Skeletal muscle tissue (tissue), 5 donors: Measurements from ENCODE around the gene FAM193A. TPM values are rescaled to one million over a fixed set of nuclear protein-coding genes. Genes with fewer than 3 reads are reported as not detected.
"Not testable (repeated sequence)": the region's sequence is repeated elsewhere in the genome, so short reads cannot be mapped to it uniquely, and the experiment has no call there.

ENCODE experiments used
- H3K27ac ChIP-seq: one replicate; pipeline ENCODE4 v1.7.0; 2013; ENCODE audit warnings: mild to moderate bottlenecking, low read depth, low read length, inconsistent platforms
- H3K27me3 ChIP-seq, 3 donors: one replicate each; pipeline ENCODE4 v1.7.0; 2013; ENCODE audit warnings: low read length in 3 of 3; ENCODE audit not compliant: control insufficient read depth in 3 of 3, insufficient read depth in 3 of 3
- H3K36me3 ChIP-seq, 3 donors: one replicate each; pipeline ENCODE4 v1.7.0; 2013; ENCODE audit warnings: low read length in 3 of 3; ENCODE audit not compliant: control insufficient read depth in 3 of 3, insufficient read depth in 3 of 3
- H3K4me1 ChIP-seq, 3 donors: one replicate each; pipeline ENCODE4 v1.7.0; 2013; ENCODE audit warnings: low read length in 3 of 3, mild to moderate bottlenecking in 3 of 3; ENCODE audit not compliant: control insufficient read depth in 3 of 3, insufficient read depth in 3 of 3
- H3K4me3 ChIP-seq, 3 donors: one replicate each; pipeline ENCODE4 v1.7.0; 2013; ENCODE audit warnings: low read length in 3 of 3
- H3K9ac ChIP-seq, 3 donors: one replicate each; pipeline ENCODE4 v1.7.0; 2013; ENCODE audit warnings: low read length in 3 of 3, mild to moderate bottlenecking in 3 of 3, moderate library complexity in 2 of 3, low read depth in 1 of 3
- H3K9me3 ChIP-seq, 3 donors: one replicate each; pipeline ENCODE4 v1.7.0; 2013; ENCODE audit warnings: low read length in 3 of 3; ENCODE audit not compliant: control insufficient read depth in 3 of 3
- small RNA-seq: library from RNA; depleted of rRNA; stranded (forward); fragments of <200 nt; gene quantifications from one replicate; pipeline ENCODE3, GENCODE V24; 2014
- total RNA-seq: library from RNA; depleted of rRNA; stranded (reverse); fragments of >200 nt; gene quantifications from one replicate; pipeline ENCODE4 v1.2.3, GENCODE V29; 2014
- donor health status: Osteomylitis.

The FAM193A gene
- total RNA-seq, 1 donor from 2014 or later: 10.4 TPM

DNA sequence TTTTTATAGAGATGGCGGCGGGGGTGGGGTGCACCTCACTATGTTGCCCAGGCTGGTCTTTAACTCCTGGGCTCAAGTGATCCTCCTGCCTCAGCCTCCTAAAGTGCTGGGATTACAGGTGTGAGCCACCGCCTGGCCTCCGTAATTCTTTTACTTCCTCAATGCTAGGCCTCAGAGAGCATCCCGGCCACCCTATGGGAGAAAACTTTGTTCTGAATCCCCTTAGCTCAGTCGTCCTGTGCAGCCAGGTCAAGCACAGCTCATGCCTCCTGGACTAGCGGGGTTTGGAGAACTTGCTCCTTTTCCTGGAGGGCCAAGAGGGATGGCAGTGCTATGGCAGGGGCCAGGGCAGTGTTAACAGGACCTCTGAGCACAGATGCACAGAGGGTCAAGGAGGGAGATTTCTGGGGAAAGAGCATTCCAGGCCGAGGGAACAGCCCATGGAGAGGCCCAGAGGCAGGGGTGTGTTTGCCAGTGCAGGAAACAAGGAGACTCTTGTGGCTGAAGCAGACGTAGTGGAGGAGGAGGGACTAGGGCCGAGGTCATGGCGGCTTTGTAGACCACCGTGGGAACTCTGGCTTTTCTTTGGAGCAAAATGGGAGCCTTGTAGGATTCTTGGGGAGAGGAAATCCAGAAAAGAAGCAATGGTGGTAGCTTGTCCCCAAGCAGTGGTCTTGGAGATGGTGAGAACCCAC lies 229.5 kb downstream of the FAM193A start:
- H3K9ac ChIP-seq: no peak overlapping the region
- no peaks in the 10 kb centered on the region for H3K36me3 ChIP-seq
- H3K9me3 ChIP-seq: no peaks in the 10 kb centered on the region
- H3K4me1 ChIP-seq: peaks cover 3 to 11% (median 7%) of the 10 kb centered on the region in 3 donors
- no peak overlapping the region for H3K4me3 ChIP-seq
- H3K27ac ChIP-seq: no peak overlapping the region
- H3K27me3 ChIP-seq: no peaks in the 10 kb centered on the region

DNA sequence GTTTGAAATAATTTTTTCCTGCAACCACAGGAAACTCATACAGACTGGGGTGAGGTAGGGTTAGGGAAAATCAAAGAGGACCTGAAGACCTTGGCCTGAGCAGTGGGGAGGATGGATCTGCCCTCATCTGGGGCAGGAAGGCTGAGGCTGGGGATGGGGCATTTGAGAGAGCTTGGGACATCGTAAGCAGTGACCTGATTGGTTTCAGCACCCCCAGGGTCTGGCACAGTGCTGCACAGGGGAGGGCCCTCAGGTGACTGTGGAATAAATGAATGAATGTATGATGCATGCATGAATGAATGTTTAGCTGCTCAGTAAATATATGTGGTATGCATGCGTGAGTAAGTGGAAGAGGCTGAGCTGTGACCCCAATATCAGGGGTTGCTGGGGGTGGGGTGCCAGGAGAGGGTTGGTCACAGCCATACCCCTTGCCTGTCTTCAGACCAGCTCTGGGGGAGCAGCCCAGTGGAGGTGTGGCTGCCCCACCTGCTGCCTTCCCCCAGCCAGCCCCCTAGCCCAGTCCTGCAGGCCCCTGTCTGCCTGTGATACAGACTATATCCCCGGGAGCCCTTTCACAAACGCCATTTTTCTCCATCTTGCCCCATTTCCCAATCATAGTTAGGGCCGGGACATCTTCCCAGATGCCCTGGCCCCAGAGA lies 230.7 kb downstream of the FAM193A start:
- Histone ChIP-seq H3K4me1 (peaks cover 3 to 11% (median 7%) of the 10 kb centered on the region in 3 donors), H3K27me3 (no peaks in the 10 kb centered on the region), H3K27ac (no peak overlapping the region), H3K9me3 (no peaks in the 10 kb centered on the region), H3K36me3 (no peaks in the 10 kb centered on the region), H3K4me3 (no peak overlapping the region), H3K9ac (no peak overlapping the region)

DNA sequence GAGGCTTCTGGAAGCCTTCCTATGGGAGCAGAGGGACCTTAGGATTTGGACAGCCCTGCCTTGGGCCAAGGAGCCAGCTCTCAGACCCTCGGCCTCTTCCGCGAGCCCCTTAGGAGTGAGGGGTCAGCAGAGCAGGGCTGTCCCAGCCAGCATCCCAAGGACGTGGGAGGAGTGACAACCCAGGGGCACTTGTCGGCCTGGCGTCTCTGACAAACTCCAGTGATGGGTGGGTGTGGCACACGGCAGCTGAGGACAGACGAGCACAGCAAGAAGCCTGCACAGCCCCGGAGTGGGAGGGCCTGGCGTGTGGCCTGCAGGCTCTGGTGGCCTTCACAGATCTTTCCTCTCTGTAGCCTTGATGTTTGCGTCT lies 231.2 kb downstream of the FAM193A start:
- Histone ChIP-seq H3K9me3 (no peaks in the 10 kb centered on the region), H3K4me3 (no peak overlapping the region), H3K4me1 (peaks cover 3 to 11% (median 7%) of the 10 kb centered on the region in 3 donors), H3K27ac (no peak overlapping the region), H3K36me3 (no peaks in the 10 kb centered on the region), H3K9ac (no peak overlapping the region), H3K27me3 (no peaks in the 10 kb centered on the region)

DNA sequence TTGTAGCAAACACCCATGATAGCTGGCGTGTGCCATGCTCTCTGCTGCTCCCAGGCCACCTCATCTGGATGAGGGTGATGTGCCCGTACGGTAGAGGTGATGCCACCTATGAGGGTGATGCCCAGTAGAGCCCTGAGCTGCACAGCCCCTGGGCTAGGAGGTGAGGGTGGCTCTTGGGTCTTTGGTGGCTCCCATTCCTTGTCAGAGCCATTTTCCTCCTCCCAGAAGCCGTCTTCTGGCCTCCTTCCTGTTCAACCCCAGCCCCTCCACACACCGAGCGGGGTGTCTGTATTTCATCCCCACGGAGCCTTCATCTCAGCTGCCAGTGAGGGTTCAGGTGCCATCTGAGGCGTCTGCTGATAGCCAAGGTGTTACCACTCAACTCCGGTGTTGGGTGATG lies 231.7 kb downstream of the FAM193A start:
- H3K4me3 ChIP-seq: no peak overlapping the region
- peaks cover 3 to 11% (median 7%) of the 10 kb centered on the region in 3 donors for H3K4me1 ChIP-seq
- H3K9ac ChIP-seq: no peak overlapping the region
- H3K27me3 ChIP-seq: no peaks in the 10 kb centered on the region
- H3K27ac ChIP-seq: no peak overlapping the region
- no peaks in the 10 kb centered on the region for H3K36me3 ChIP-seq
- no peaks in the 10 kb centered on the region for H3K9me3 ChIP-seq

DNA sequence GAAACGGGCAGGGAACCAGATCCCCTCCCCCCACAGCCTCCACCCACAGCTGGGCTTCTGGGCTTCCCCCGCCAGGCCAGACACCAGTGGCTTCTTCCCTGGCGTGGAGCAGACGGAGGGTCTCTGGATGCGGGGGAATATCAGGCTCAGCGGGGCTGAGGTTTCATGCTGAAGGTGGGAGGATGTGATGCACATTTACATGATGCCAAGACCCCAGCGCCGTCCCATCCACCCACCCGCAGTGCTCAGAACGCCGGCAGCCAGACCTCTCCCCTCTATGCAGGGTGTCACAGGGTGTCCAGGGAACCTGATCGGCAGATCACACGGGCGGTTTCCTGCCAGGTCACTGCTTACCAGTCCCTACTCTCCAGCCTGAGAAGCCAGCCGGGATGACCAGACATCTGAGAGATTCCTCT lies 232.5 kb downstream of the FAM193A start:
- Histone ChIP-seq H3K9me3 (no peaks in the 10 kb centered on the region), H3K4me3 (peak overlapping the region in 1 of 3 donors; percentile 14), H3K27ac (no peak overlapping the region), H3K4me1 (peaks cover 0 to 7% (median 5%) of the 10 kb centered on the region in 3 donors), H3K9ac (peak overlapping the region in 1 of 3 donors; percentile 71), H3K27me3 (no peaks in the 10 kb centered on the region), H3K36me3 (no peaks in the 10 kb centered on the region)

DNA sequence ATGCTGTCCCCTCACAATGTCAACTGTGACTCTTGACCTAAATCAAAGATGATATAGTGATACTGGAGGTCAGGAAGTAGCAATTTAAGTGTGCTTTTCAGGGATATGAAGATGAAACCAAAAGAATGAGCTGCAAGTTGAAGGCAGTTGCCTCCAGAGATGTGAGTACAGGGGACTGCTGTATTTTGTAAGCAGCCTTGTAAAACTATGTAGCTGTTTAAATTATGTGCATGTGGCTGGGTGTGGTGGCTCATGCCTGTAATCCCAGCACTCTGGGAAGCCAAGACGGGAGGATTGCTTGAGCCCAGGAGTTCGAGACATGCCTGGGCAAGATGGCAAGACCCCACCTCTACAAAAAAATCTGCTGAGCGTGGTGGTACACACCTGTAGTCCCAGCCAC lies 234.8 kb downstream of the FAM193A start:
- Histone ChIP-seq H3K4me1 (peaks cover 0 to 7% (median 5%) of the 10 kb centered on the region in 3 donors), H3K9me3 (no peaks in the 10 kb centered on the region), H3K27ac (no peak overlapping the region)

DNA sequence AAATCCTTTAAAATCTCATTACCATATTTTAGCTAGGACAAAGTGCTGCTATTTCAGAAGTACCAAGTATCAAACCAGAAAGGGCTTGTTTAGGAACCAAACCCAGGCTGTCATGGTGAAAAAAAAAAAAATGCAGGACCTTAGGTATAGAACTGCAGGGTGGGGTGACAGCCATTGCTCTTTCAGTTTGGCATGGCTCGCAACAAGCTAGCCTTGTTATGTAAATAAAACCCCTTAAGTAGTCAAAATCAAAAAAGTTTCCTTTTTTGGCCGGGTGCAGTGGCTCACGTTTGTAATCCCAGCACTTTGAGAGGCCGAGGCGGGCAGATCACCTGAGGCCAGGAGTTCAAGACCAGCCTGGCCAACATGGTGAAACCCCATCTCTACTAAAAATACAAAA lies 244.2 kb downstream of the FAM193A start:
- not testable (repeated sequence) for H3K27ac ChIP-seq, H3K9ac ChIP-seq, H3K36me3 ChIP-seq, H3K9me3 ChIP-seq, H3K27me3 ChIP-seq, H3K4me1 ChIP-seq, H3K4me3 ChIP-seq

More for the DNA sequence above, 234.8 kb downstream of the FAM193A start:
- Histone ChIP-seq H3K4me3 (no peak overlapping the region), H3K27me3 (no peaks in the 10 kb centered on the region), H3K9ac (no peak overlapping the region), H3K36me3 (no peaks in the 10 kb centered on the region)

DNA sequence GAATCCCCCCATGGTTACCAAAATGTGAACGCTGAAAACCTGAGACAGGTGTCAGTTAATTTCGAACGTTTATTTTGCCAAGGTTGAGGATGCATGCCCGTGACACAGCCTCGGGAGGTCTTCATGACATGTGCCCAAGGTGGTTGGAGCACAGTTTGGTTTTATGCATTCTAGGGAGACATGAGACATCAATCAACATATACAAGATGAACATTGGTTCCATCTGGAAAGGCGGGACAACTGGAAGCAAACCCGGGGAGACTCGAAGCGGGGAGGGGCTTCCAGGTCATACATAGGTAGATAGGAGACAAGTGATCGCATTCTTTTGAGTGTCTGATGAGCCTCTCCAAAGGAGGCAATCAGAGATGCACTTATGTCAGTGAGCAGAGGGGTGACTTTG lies 245.5 kb downstream of the FAM193A start:
- H3K27ac ChIP-seq: no peak overlapping the region
- no peak overlapping the region for H3K4me3 ChIP-seq
- no peak overlapping the region for H3K9ac ChIP-seq
- no peaks in the 10 kb centered on the region for H3K36me3 ChIP-seq
- H3K27me3 ChIP-seq: no peaks in the 10 kb centered on the region
- H3K4me1 ChIP-seq: peaks cover 3 to 10% (median 10%) of the 10 kb centered on the region in 3 donors
- no peaks in the 10 kb centered on the region for H3K9me3 ChIP-seq

Small RNA genes lying within 50 kb of the gene (small RNA-seq; reads per million reads assigned to genes)
- gene CR545473.1: not detected
- gene RF00019: not detected

Other genes starting within 250 kb of the FAM193A start
- gene ZFYVE28, start 118.0 kb upstream of the FAM193A start, total RNA-seq: 1.0 TPM
- gene CFAP99, start 117.7 kb upstream of the FAM193A start, total RNA-seq: not detected
- 29.2 TPM for gene RNF4, start 67.5 kb upstream of the FAM193A start, total RNA-seq
- 14.6 TPM for gene TNIP2, start 219.7 kb downstream of the FAM193A start, total RNA-seq